HTR-8/SVneo (cell line): ENCODE data around the gene ATP2A3.

Experiments used
- DNase-seq: peaks from one replicate; pipeline ENCODE4 v3.0.0; 2011; ENCODE audit warnings: low spot score, mixed read lengths; ENCODE audit not compliant: insufficient read length
- FAIRE-seq: peaks from 2 replicates; lab custom pipeline; 2011; peaks lifted over from hg19 to GRCh38; lab: Jason Lieb, UNC

The ATP2A3 gene

GRCh38 chr17:3935825-3936355 is 28.3 kb downstream of the ATP2A3 start:
- DNase-seq (no peak), FAIRE-seq (no peak)

- no peak for FAIRE-seq
- peak; percentile 45 for DNase-seq
Observed at GRCh38 chr17:3935140-3935542, 29.1 kb downstream of the ATP2A3 start.

- FAIRE-seq, result no peak
- no peak for DNase-seq
Observed at GRCh38 chr17:3929764-3930163, 34.5 kb downstream of the ATP2A3 start.

GRCh38 chr17:3929181-3929580 is 35.1 kb downstream of the ATP2A3 start:
- no peak for DNase-seq
- FAIRE-seq, result no peak

- DNase-seq (no peak), FAIRE-seq (no peak)
Observed at GRCh38 chr17:3928406-3928805, 35.8 kb downstream of the ATP2A3 start.

GRCh38 chr17:3927628-3928340 is 36.5 kb downstream of the ATP2A3 start:
- DNase-seq (no peak), FAIRE-seq (no peak)

GRCh38 chr17:3926860-3927627 is 37.2 kb downstream of the ATP2A3 start:
- DNase-seq (no peak), FAIRE-seq (no peak)

- no peak for FAIRE-seq
- no peak for DNase-seq
Observed at GRCh38 chr17:3925684-3926485, 38.4 kb downstream of the ATP2A3 start.

GRCh38 chr17:3924512-3925350 is 39.5 kb downstream of the ATP2A3 start:
- no peak for DNase-seq
- no peak for FAIRE-seq

GRCh38 chr17:3923466-3924190 is 40.6 kb downstream of the ATP2A3 start:
- FAIRE-seq (no peak), DNase-seq (no peak)

- FAIRE-seq (no peak), DNase-seq (no peak)
Observed at GRCh38 chr17:3922765-3923164, 41.5 kb downstream of the ATP2A3 start.

GRCh38 chr17:3921502-3922319 is 42.5 kb downstream of the ATP2A3 start:
- FAIRE-seq, result no peak

GRCh38 chr17:3921006-3921405 is 43.2 kb downstream of the ATP2A3 start:
- no peak for DNase-seq
- peak; percentile 59 for FAIRE-seq

More at GRCh38 chr17:3921502-3922319, 42.5 kb downstream of the ATP2A3 start:
- DNase-seq, result no peak

- DNase-seq (no peak), FAIRE-seq (no peak)
Observed at GRCh38 chr17:3919123-3919624, 45.1 kb downstream of the ATP2A3 start.

- FAIRE-seq (peak; percentile 74), DNase-seq (no peak)
Observed at GRCh38 chr17:3918372-3919122, 45.7 kb downstream of the ATP2A3 start.

GRCh38 chr17:3917391-3917931 is 46.8 kb downstream of the ATP2A3 start:
- no peak for FAIRE-seq

GRCh38 chr17:3916825-3917224 is 47.4 kb downstream of the ATP2A3 start:
- FAIRE-seq (no peak), DNase-seq (no peak)

More at GRCh38 chr17:3917391-3917931, 46.8 kb downstream of the ATP2A3 start:
- DNase-seq, result peak; percentile 73
